Peyer's patch (tissue), 4 donors: ENCODE data around the gene FGFR2. TPM values are rescaled to one million over a fixed set of nuclear protein-coding genes. Genes with fewer than 3 reads are reported as not detected.

Source experiments
- DNase-seq, 3 donors: peaks; one replicate each; pipeline ENCODE4 v3.0.0-alpha.2; 2017 to 2019
- H3K27ac ChIP-seq, 4 donors: fragments of 200-600 bp; sonication (generic); one replicate each; pipeline ENCODE4 v1.5.1; 2016 to 2019
- H3K27me3 ChIP-seq, 2 donors: fragments of 200-600 bp; sonication (generic); one replicate each; pipeline ENCODE4 v1.5.1; 2019
- H3K36me3 ChIP-seq, 3 donors: fragments of 200-600 bp; sonication (generic); one replicate each; pipeline ENCODE4 v1.5.1; 2016 to 2019
- H3K4me1 ChIP-seq, 4 donors: fragments of 200-600 bp; sonication (generic); one replicate each; pipeline ENCODE4 v1.5.1; 2016 to 2019
- H3K4me3 ChIP-seq, 4 donors: fragments of 200-600 bp; sonication (generic); 1 replicate in 3 of 4; 2 replicates in 1 of 4; pipeline ENCODE4 v1.5.1; 2016 to 2019; ENCODE audit warnings: mild to moderate bottlenecking in 1 of 4
- H3K9me3 ChIP-seq, 4 donors: fragments of 200-600 bp; sonication (generic); one replicate each; pipeline ENCODE4 v1.5.1; 2016 to 2019; ENCODE audit warnings: mild to moderate bottlenecking in 1 of 4
- CTCF ChIP-seq, 6 experiments: fragments of 450-650 bp in 4 of 6; fragments of 200-600 bp in 2 of 6; sonication (generic) in 1 of 6; IDR thresholded peaks; one replicate each; pipeline ENCODE4 v1.5.1; 2017 to 2019; ENCODE audit warnings: antibody characterized with exemption in 6 of 6, mild to moderate bottlenecking in 3 of 6, moderate library complexity in 1 of 6
- POLR2A ChIP-seq, 2 donors: fragments of 450-650 bp; IDR thresholded peaks; one replicate each; pipeline ENCODE4 v1.5.1; 2017; ENCODE audit warnings: antibody characterized with exemption in 2 of 2, mild to moderate bottlenecking in 2 of 2, moderate library complexity in 2 of 2
- total RNA-seq, 4 donors: library from RNA; depleted of rRNA; stranded (reverse); fragments of >200 nt; gene quantifications; one replicate each; pipeline ENCODE4 v1.1.0, GENCODE V29; 2016

FGFR2 gene
- total RNA-seq, 4 donors from 2014 or later: 12.9 to 22.9 (median 19.9) TPM

- Histone ChIP-seq H3K9me3 (no peaks in the 10 kb centered on the region), H3K4me3 (no peak overlapping the region), H3K27ac (no peak overlapping the region), H3K36me3 (no peaks in the 10 kb centered on the region), H3K27me3 (no peaks in the 10 kb centered on the region), H3K4me1 (no peaks in the 10 kb centered on the region)
- TF ChIP-seq CTCF (IDR thresholded peaks at IDR 0.05) (no peak), POLR2A (IDR thresholded peaks at IDR 0.05) (no peak)
- DNase-seq: no peak
Measured at GRCh38 chr10:121637437-121637836, 39.2 kb upstream of the FGFR2 start.

GRCh38 chr10:121633056-121633455 is 34.8 kb upstream of the FGFR2 start:
- H3K9me3 ChIP-seq: no peaks in the 10 kb centered on the region
- TF ChIP-seq POLR2A (IDR thresholded peaks at IDR 0.05): no peak
- H3K27me3 ChIP-seq: no peaks in the 10 kb centered on the region
- H3K27ac ChIP-seq: no peak overlapping the region
- H3K36me3 ChIP-seq: no peaks in the 10 kb centered on the region
- no peaks in the 10 kb centered on the region for H3K4me1 ChIP-seq
- DNase-seq: no peak
- no peak overlapping the region for H3K4me3 ChIP-seq

GRCh38 chr10:121631365-121632029 is 33.3 kb upstream of the FGFR2 start:
- DNase-seq: no peak
- TF ChIP-seq CTCF (IDR thresholded peaks at IDR 0.05) (no peak), POLR2A (IDR thresholded peaks at IDR 0.05) (no peak)
- Histone ChIP-seq H3K27me3 (no peaks in the 10 kb centered on the region), H3K4me3 (no peak overlapping the region), H3K4me1 (no peaks in the 10 kb centered on the region), H3K36me3 (no peaks in the 10 kb centered on the region), H3K9me3 (no peaks in the 10 kb centered on the region), H3K27ac (no peak overlapping the region)

GRCh38 chr10:121628859-121629258 is 30.6 kb upstream of the FGFR2 start:
- DNase-seq: no peak
- Histone ChIP-seq H3K36me3 (no peaks in the 10 kb centered on the region), H3K4me3 (no peak overlapping the region), H3K27ac (no peak overlapping the region), H3K9me3 (no peaks in the 10 kb centered on the region), H3K4me1 (no peaks in the 10 kb centered on the region), H3K27me3 (no peaks in the 10 kb centered on the region)
- no peak for TF ChIP-seq POLR2A (IDR thresholded peaks at IDR 0.05)
- no peak for TF ChIP-seq CTCF (IDR thresholded peaks at IDR 0.05)

- no peaks in the 10 kb centered on the region for H3K27me3 ChIP-seq
- no peaks in the 10 kb centered on the region for H3K4me1 ChIP-seq
- H3K27ac ChIP-seq: peak overlapping the region in 1 of 4 donors; percentile 63
- TF ChIP-seq POLR2A (IDR thresholded peaks at IDR 0.05) (no peak), CTCF (IDR thresholded peaks at IDR 0.05) (no peak)
- H3K4me3 ChIP-seq: no peak overlapping the region
- no peak for DNase-seq
- no peaks in the 10 kb centered on the region for H3K36me3 ChIP-seq
- H3K9me3 ChIP-seq: no peaks in the 10 kb centered on the region
Measured at GRCh38 chr10:121627876-121628581, 29.8 kb upstream of the FGFR2 start.

GRCh38 chr10:121624836-121625486 is 26.7 kb upstream of the FGFR2 start:
- no peaks in the 10 kb centered on the region for H3K27me3 ChIP-seq
- no peak overlapping the region for H3K4me3 ChIP-seq
- H3K9me3 ChIP-seq: no peaks in the 10 kb centered on the region
- TF ChIP-seq POLR2A (IDR thresholded peaks at IDR 0.05) (no peak), CTCF (IDR thresholded peaks at IDR 0.05) (no peak)
- no peak for DNase-seq
- no peaks in the 10 kb centered on the region for H3K36me3 ChIP-seq
- no peaks in the 10 kb centered on the region for H3K4me1 ChIP-seq
- no peak overlapping the region for H3K27ac ChIP-seq
